Measurements from ENCODE around the gene KLF12. TPM values are rescaled to one million over a fixed set of nuclear protein-coding genes. Genes with fewer than 3 reads are reported as not detected.

Gene KLF12
- total RNA-seq, 1 donor from 2014 or later, result 21.7 TPM

DNA sequence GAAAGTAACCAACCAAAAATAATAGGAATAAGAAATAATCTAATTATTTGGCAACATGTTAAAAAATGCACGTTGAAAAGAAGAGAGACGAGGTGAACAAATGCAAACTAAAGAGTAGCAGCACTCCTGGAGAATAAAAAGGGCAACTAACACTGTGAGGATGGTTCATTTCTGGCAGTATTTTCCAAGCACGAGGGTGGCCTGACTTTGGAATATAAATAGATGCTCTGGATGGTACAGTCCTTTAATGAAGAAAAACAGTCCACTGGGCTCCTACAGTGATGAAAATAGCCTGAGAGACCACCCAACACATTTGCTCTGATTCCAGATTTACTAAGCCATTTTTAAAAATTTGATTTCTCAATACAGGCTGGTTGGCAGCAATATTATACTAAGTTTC is 17.7 kb upstream of the KLF12 start:
- intact Hi-C loops (cut with micrococcal nuclease), result no loop called here
- H3K27ac Mint-ChIP-seq, result no peak overlapping the region
- peaks cover 12% of the 10 kb centered on the region for H3K27me3 Mint-ChIP-seq
- no peak for DNase-seq
- H3K4me3 Mint-ChIP-seq, result no peak overlapping the region
- H3K36me3 Mint-ChIP-seq (ENCODE audit: low read depth), result no peaks in the 10 kb centered on the region
- no peaks in the 10 kb centered on the region for H3K9me3 Mint-ChIP-seq
- no peaks in the 10 kb centered on the region for H3K4me1 Mint-ChIP-seq

DNA sequence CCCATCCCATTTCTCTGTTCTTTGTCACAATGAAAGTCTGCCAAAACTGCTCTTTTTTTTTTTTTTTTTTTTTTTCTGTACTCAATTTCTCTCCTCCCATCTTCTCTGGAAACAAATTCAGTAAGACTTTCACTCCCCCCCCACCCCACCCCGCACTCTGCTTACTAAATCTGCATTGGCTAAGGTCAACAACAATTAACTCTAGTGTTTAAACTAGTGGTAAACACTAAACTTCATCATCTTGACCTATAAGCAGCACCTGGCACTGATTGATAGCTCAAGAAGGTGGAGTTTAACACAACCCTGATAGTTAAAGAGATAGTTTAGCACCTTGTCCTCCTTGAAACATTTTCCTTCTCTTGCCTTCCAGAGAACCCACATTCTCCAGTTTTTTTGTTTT is 14.1 kb upstream of the KLF12 start:
- no peak overlapping the region for H3K27ac Mint-ChIP-seq
- H3K9me3 Mint-ChIP-seq, result no peaks in the 10 kb centered on the region
- intact Hi-C loops (cut with micrococcal nuclease), result no loop called here
- H3K4me3 Mint-ChIP-seq, result no peak overlapping the region
- H3K27me3 Mint-ChIP-seq, result peaks cover 11% of the 10 kb centered on the region
- DNase-seq, result no peak
- no peaks in the 10 kb centered on the region for H3K36me3 Mint-ChIP-seq (ENCODE audit: low read depth)
- no peaks in the 10 kb centered on the region for H3K4me1 Mint-ChIP-seq

DNA sequence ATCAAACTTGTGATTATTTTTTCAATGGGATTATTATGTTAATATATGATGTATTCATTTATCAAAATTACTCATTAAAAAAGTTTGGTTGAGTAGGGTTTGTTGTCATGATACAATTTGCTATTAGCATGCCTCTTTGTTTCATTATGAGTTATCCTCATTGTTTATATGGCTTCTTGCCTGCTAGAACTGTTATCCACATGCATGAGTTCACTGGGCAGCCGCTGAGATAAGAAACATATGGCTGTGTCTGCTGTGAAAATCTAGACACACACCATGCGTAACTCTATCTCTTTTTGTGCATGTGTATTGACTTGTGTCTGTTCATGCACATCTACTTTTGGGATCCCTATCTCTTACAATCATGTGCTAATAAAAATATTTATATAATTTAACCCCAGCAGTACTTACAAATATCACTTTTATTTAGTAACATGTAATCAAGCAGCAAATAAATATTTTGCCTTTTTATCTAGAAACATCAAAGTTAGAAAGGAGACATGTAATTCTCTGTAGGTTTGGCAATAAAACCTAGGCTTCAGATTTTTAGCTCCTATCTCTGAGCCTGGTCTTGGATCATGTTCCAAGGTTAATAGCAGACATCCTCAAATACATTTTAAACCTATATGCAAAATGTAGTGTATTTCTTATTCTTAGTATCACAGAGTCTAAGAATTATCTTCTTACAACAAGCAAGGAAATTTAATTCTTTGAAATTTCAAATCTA is 11.2 kb upstream of the KLF12 start:
- Mint-ChIP-seq H3K27ac (no peak overlapping the region), H3K4me1 (no peaks in the 10 kb centered on the region), H3K9me3 (no peaks in the 10 kb centered on the region), H3K27me3 (peaks cover 19% of the 10 kb centered on the region), H3K36me3 (ENCODE audit: low read depth) (no peaks in the 10 kb centered on the region), H3K4me3 (no peak overlapping the region)
- no peak for DNase-seq
- intact Hi-C loops (cut with micrococcal nuclease), result no loop called here

DNA sequence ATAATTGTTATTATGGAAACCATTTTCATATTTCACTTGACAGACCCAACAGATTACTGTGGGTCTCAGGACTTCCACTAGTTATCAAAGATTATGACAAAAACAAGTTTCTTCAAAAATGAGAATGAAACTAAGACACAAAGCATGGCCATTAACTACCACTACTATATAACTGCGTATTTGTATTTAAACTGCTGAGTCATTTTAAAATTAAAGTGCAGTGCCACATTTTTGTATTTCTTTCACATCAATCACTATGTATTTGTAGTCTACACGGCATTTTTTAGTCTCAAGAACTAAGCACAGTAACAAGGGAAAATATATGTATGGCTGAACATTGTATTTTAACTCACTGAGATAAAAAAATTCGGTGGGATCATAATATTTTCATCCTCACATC is 10.1 kb upstream of the KLF12 start:
- no peak for DNase-seq
- Mint-ChIP-seq H3K4me1 (no peaks in the 10 kb centered on the region), H3K9me3 (no peaks in the 10 kb centered on the region), H3K27me3 (peaks cover 16% of the 10 kb centered on the region), H3K4me3 (no peak overlapping the region), H3K27ac (no peak overlapping the region), H3K36me3 (ENCODE audit: low read depth) (no peaks in the 10 kb centered on the region)
- intact Hi-C loops (cut with micrococcal nuclease), result no loop called here

DNA sequence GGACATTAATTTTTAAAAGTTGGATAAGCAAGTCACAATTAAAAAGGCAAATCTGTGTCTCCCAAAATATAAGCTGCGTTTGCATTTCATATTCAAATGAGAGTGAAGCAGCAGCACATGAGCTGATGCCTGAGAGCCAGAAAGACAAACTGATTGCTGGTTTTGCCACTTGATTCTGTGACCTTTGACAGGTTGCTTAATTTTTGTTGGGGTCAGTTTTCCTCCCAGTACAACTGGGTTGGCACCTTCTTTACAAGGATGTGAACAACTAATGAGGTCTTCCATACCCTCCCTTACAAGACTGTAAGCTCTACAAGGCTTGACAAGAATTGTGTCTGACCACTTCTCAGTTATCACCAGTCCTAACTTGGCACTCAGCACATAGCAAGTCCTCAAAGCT is 8.1 kb upstream of the KLF12 start:
- H3K27ac Mint-ChIP-seq, result no peak overlapping the region
- intact Hi-C loops (cut with micrococcal nuclease), result no loop called here
- H3K4me1 Mint-ChIP-seq, result no peaks in the 10 kb centered on the region
- H3K4me3 Mint-ChIP-seq, result no peak overlapping the region
- no peak for DNase-seq
- H3K27me3 Mint-ChIP-seq, result peaks cover 21% of the 10 kb centered on the region
- H3K9me3 Mint-ChIP-seq, result no peaks in the 10 kb centered on the region
- H3K36me3 Mint-ChIP-seq (ENCODE audit: low read depth), result no peaks in the 10 kb centered on the region

DNA sequence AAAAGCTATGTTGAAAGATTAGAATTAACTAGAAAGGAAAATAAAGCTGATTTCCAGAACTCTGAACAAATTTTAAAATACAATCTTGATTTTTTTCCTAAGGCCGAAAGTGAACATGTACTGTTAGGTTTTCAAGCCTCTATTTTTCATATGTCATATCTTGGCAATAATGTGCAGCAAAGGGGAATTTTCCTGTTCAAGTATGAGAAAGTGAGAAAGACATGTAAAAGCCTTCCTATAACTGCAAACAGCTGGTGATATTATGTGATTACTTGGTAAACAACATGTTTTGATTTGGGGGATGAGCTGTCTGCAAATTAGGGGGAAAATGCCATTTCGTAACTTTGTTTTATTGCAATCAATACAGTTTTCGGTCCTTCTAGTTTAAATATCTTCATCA is 4.0 kb upstream of the KLF12 start:
- H3K9me3 Mint-ChIP-seq, result no peaks in the 10 kb centered on the region
- no peak overlapping the region for H3K27ac Mint-ChIP-seq
- no peak for DNase-seq
- H3K27me3 Mint-ChIP-seq, result peaks cover 21% of the 10 kb centered on the region
- peaks cover 1% of the 10 kb centered on the region for H3K36me3 Mint-ChIP-seq (ENCODE audit: low read depth)
- peaks cover 2% of the 10 kb centered on the region for H3K4me1 Mint-ChIP-seq
- intact Hi-C loops (cut with micrococcal nuclease), result loop anchor here (10.0 kb wide), 1 partner anchor 373 kb away; no protein-coding TSS in a partner anchor
- no peak overlapping the region for H3K4me3 Mint-ChIP-seq

DNA sequence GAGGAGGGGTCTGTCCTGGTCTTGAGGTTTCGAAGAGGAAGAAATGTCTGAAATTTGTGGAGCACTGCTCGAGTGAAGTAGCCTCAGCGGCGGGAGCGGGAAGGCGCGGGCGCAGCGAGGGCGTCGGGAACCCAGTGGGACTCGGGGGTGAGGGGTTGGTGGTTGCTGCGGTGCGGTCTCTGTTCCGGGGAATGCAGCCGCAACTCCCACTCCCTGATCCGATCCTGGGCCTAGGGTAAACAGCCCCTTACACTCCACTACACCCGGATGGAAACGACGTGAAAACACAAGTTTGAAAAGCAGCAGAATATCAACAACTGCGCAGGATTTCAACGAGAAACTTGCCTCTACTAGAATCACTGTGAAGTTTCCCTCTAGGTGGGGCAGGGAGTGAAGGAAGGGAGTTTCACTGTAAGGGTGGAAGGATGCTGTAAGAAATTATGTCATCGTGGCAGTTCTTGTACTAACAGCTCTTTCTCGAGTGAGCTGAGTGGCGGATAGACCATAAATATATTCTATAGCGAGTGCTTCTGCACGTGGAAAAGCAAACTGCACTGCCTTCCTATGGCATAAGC is 2.0 kb upstream of the KLF12 start:
- Mint-ChIP-seq H3K9me3 (no peaks in the 10 kb centered on the region), H3K27ac (no peak overlapping the region), H3K4me1 (peaks cover 14% of the 10 kb centered on the region), H3K27me3 (peaks cover 16% of the 10 kb centered on the region), H3K4me3 (no peak overlapping the region), H3K36me3 (ENCODE audit: low read depth) (peaks cover 3% of the 10 kb centered on the region)
- peak; percentile 80 for DNase-seq
- intact Hi-C loops (cut with micrococcal nuclease), result loop anchor here (10.0 kb wide), 1 partner anchor 371 kb away; no protein-coding TSS in a partner anchor

DNA sequence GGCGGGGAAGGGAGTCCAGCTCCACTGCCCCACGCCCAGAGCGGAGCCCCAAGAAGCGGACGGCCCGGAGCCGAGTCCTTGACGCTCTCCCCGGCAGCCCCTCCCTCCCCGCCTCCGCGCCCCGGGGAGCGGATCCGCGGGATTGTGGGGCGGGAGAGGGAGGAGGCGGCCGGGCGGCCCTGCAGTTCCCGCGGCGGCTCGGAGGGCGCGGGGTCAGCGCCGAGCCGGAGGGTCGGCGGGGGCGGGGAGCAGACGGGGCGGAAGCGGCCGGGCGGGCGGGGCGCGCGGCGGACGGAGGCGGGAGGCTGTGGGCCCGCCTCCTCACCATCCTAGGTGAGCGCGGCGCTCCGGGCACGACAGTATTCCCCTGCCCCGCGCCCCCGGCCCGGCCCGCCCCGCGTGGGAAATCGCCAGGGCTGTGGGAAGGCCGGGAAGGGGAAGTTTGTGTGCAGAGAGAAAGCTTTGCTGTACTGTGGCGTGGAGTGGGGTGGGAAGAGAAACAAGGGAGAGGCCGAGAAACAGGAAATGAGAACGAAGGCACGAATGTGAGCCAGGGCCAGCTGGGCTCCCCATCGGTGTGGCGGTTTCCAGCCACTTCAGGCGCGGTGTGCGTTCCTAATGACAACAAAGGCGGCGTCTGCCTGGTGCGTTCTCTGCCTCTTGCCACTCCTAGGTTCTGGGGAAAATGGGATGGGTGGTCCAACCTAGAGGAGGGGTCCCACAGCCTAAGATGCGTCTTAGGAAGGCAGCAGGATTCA is 1.3 kb upstream of the KLF12 start:
- peak; percentile 89 for DNase-seq
- Mint-ChIP-seq H3K27me3 (peaks cover 12% of the 10 kb centered on the region), H3K27ac (no peak overlapping the region), H3K4me3 (no peak overlapping the region), H3K9me3 (no peaks in the 10 kb centered on the region), H3K36me3 (ENCODE audit: low read depth) (peaks cover 3% of the 10 kb centered on the region), H3K4me1 (peaks cover 20% of the 10 kb centered on the region)
- intact Hi-C loops (cut with micrococcal nuclease), result loop anchor here (1.0 to 10.0 kb wide), 7 partner anchors 72 to 1347 kb away; partner anchors contain the start of gene TBC1D4

DNA sequence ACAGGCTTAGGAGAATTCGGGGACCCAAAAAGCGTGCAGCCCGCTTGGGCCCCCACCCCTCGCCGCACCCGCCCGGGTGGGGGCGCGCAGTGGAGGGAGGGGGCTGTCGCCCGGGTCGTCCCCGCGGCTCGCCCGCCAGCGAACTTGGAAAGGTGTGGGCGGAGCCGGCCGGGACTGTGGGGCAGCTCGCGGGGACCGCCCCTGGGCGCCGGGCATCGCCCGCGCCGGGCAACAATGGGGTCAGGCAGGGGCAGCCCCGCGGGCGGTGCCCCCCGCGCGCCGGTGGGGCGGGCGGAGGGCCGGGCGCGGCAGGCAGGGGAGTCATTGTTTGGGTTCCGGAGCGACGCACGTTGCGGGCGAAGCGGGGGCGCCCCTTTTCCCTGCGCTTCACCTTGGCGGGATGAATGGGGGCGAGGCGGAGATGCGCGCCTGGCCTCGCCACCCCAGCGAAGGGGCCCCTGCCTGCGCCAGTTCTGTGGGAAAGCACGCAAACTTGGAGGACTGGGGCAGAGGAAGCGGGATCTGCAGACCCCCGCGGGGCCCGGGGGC is 647 bp upstream of the KLF12 start:
- peaks cover 3% of the 10 kb centered on the region for H3K36me3 Mint-ChIP-seq (ENCODE audit: low read depth)
- H3K27me3 Mint-ChIP-seq, result peaks cover 12% of the 10 kb centered on the region
- H3K9me3 Mint-ChIP-seq, result no peaks in the 10 kb centered on the region
- DNase-seq, result peak; percentile 88
- H3K4me1 Mint-ChIP-seq, result peaks cover 27% of the 10 kb centered on the region
- H3K4me3 Mint-ChIP-seq, result no peak overlapping the region
- peak overlapping the region; percentile 87 for H3K27ac Mint-ChIP-seq
- intact Hi-C loops (cut with micrococcal nuclease), result loop anchor here (1.0 to 10.0 kb wide), 13 partner anchors 43 to 1408 kb away; partner anchors contain the start of genes BORA, DIS3, KLF5 and MZT1

DNA sequence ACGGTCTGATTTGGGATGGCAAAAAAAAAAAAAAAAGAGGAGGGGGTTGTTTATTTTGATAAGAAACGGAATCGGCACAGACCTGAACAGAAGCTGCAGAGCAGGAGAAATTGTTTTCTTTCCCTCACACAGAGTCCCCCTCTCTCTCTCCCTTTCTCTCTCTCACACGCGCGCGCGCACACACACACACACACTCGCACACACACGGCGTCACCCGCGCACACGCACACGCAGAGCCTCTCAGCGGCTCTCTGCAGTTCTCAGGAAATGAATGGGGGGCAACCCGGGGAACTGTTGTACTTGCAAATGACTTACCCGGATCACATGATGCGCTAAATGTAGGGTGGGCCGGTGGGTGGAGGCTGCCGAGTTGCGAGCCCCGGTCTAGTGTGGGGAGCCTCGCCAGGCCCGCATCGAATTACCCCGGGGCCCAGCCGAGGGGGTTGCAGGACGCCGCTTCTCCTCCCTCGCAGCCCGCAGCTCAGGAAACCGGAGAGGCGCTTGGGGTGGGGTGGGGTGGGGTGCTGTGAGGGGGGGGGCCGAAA is 475 bp downstream of the KLF12 start:
- Mint-ChIP-seq H3K4me3 (peak overlapping the region; percentile 97), H3K27ac (peak overlapping the region; percentile 99), H3K9me3 (no peaks in the 10 kb centered on the region), H3K4me1 (peaks cover 34% of the 10 kb centered on the region), H3K36me3 (ENCODE audit: low read depth) (peaks cover 3% of the 10 kb centered on the region), H3K27me3 (peaks cover 7% of the 10 kb centered on the region)
- DNase-seq, result peak; percentile 95
- intact Hi-C loops (cut with micrococcal nuclease), result loop anchor here (1.0 to 10.0 kb wide), 10 partner anchors 41 to 1406 kb away; partner anchors contain the start of genes BORA, DIS3, KLF5 and MZT1

DNA sequence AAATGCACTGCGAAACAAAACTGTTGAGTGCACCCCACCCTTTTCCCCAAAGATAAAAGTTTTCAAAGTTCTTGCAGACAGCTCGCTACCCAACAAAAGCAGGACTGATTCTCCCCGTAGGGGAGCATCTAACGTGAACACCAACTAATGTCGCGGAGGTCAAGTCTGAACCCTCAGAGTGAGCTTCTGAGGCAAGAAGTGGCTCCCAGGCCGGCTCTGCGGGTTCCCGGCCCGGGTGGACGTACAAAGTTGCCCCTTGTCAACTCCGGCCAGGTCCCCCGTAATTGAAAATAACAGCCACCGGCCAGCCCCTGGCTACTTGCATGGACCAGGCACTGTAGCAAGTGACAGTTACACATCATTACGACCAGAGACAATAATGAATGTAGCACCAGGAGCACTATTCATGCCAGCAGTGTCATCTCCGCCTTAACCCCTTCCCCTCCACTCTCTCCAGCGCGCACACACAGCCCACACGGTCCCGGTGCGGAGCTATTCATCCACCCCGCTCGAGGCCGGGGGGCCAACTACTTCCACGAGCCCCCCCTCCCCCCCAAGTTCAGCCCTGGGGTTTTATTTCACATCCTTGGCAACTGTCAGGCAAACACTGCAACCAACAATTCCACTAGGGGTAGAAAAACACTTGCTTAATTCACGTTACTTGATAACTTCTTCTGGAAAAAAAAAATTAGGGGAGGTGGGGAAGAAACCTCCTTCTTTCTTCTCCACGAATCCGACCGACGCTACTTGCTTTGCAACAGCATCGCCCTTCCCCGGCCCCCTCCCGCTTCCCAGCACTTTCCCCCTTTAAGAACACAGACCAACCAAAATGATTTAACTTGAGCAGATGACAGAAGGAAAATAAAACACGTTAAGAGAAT is 1.2 kb downstream of the KLF12 start:
- Mint-ChIP-seq H3K4me1 (peaks cover 41% of the 10 kb centered on the region), H3K9me3 (no peaks in the 10 kb centered on the region), H3K27me3 (peaks cover 3% of the 10 kb centered on the region), H3K27ac (peak overlapping the region; percentile 99), H3K36me3 (ENCODE audit: low read depth) (peaks cover 3% of the 10 kb centered on the region), H3K4me3 (peak overlapping the region; percentile 97)
- peak; percentile 82 for DNase-seq
- intact Hi-C loops (cut with micrococcal nuclease), result loop anchor here (1.0 to 10.0 kb wide), 10 partner anchors 41 to 1406 kb away; partner anchors contain the start of genes BORA, DIS3, KLF5 and MZT1

DNA sequence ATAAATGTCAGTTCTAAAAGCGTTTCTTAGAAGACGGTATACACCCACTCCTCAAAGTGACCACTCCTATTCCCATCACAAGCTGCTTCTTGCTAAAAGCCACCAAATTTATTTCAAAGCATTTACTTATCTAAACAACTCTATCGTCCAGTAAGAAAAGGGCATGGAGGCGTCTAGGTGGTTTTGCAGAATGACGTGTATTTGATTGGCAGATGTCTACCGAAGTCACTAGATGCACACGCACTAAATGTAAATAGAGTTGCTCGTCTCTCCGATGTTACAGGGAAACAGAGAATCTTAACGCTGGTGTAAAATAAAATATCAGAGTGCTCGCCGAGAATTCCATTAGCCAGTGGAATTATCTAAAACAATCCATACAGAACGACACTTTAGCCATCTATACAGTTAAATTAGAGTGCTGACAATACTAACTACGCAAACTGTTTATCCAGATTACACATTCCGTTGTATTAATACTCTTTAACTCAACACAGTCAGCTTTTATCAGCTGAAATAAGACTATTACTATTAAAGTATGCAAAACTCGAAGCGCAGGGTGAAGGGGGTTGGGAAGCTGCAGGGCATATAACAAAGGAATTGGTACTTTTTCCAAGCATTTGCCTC is 1.9 kb downstream of the KLF12 start:
- no peaks in the 10 kb centered on the region for H3K9me3 Mint-ChIP-seq
- peaks cover 45% of the 10 kb centered on the region for H3K4me1 Mint-ChIP-seq
- peaks cover 2% of the 10 kb centered on the region for H3K27me3 Mint-ChIP-seq
- intact Hi-C loops (cut with micrococcal nuclease), result loop anchor here (1.0 to 10.0 kb wide), 9 partner anchors 40 to 1405 kb away; partner anchors contain the start of genes BORA, DIS3, KLF5 and MZT1
- peak overlapping the region; percentile 99 for H3K27ac Mint-ChIP-seq
- peak overlapping the region; percentile 97 for H3K4me3 Mint-ChIP-seq
- H3K36me3 Mint-ChIP-seq (ENCODE audit: low read depth), result peaks cover 3% of the 10 kb centered on the region
- peak; percentile 75 for DNase-seq

All from activated CD4-positive, alpha-beta T cell treated with anti-CD3 and anti-CD28 coated beads, Interleukin-2, amount 10 ng/mL, durations not matched to agents 24 days and 14 days (primary cell).